HepG2 (cell line): ENCODE results near the gene DIPK1C. TPM values are rescaled to one million over a fixed set of nuclear protein-coding genes. Genes with fewer than 3 reads are reported as not detected.
A peak's percentile ranks its signal among the peaks of the same experiment; 100 is the strongest.

Experiments used
- FOXM1 ChIP-seq: sonication (generic); formaldehyde crosslinking; IDR thresholded peaks from 2 replicates; pipeline ENCODE4 v1.5.0; 2020; ENCODE audit warnings: missing genetic modification reagents
- GATAD1 ChIP-seq: IDR thresholded peaks from 2 replicates; pipeline ENCODE4 v1.6.1; 2016; ENCODE audit warnings: missing genetic modification reagents, missing compliant biosample characterization
- HNRNPL ChIP-seq: fragments of 200-400 bp; formaldehyde crosslinking; IDR thresholded peaks from 2 replicates; pipeline ENCODE4 v1.6.1; 2017; ENCODE audit warnings: mild to moderate bottlenecking, low read depth, low read length
- HNRNPLL ChIP-seq: fragments of 200-400 bp; formaldehyde crosslinking; IDR thresholded peaks from 2 replicates; pipeline ENCODE4 v1.6.1; 2017; ENCODE audit warnings: mild to moderate bottlenecking, low read depth, low read length; ENCODE audit not compliant: poor library complexity, severe bottlenecking
- KDM3A ChIP-seq: IDR thresholded peaks from 2 replicates; pipeline ENCODE4 v1.6.1; 2018; ENCODE audit warnings: low read depth, missing compliant biosample characterization
- MTA3 ChIP-seq: sonication (generic); formaldehyde crosslinking; IDR thresholded peaks from 2 replicates; pipeline ENCODE4 v1.4.0; 2020; ENCODE audit warnings: missing genetic modification reagents
- NCOA1 ChIP-seq: sonication (generic); formaldehyde crosslinking; IDR thresholded peaks from 2 replicates; pipeline ENCODE4 v1.9.0; 2021; ENCODE audit warnings: missing genetic modification reagents
- PTBP1 ChIP-seq: fragments of 200-400 bp; formaldehyde crosslinking; IDR thresholded peaks from 2 replicates; pipeline ENCODE4 v1.6.1; 2018; ENCODE audit warnings: low read length, low read depth; ENCODE audit not compliant: poor library complexity, severe bottlenecking
- ZFP90 ChIP-seq: sonication (generic); formaldehyde crosslinking; IDR thresholded peaks from 2 replicates; pipeline ENCODE4 v1.8.0; 2022; ENCODE audit warnings: missing genetic modification reagents, mild to moderate bottlenecking, inconsistent platforms, borderline replicate concordance
- ZNF331 ChIP-seq: sonication (generic); formaldehyde crosslinking; IDR thresholded peaks from 2 replicates; pipeline ENCODE4 v1.4.0; 2020; ENCODE audit warnings: missing genetic modification reagents
- ZNF772 ChIP-seq: sonication (generic); formaldehyde crosslinking; IDR thresholded peaks from 2 replicates; pipeline ENCODE4 v1.5.0; 2020; ENCODE audit warnings: mild to moderate bottlenecking, missing genetic modification reagents
- polyA plus RNA-seq, 8 experiments: library from polyadenylated mRNA; depleted of rRNA in 3 of 8; stranded (reverse) in 7 of 8; unstranded in 1 of 8; fragments of >200 nt; fragmentation: Illumina TruSeq in 4 of 8; extraction: Trizol in 4 of 8; gene quantifications; 2 replicates each; pipeline versions ENCODE4 v1.2.1 to v1.2.3, GENCODE V29; 2011 to 2016; ENCODE audit warnings: low read depth in 4 of 8, missing spikeins in 1 of 8, mixed read lengths in 1 of 8; ENCODE audit not compliant: insufficient read depth in 1 of 8
- total RNA-seq, 5 experiments: library from RNA; depleted of rRNA; stranded (reverse); fragments of >200 nt; fragmentation: Illumina TruSeq; extraction: Trizol; gene quantifications; 2 replicates each; pipeline ENCODE4 v1.2.3, GENCODE V29; 2016; ENCODE audit warnings: low read depth in 1 of 5
- TF ChIP-seq, protein P1 (sequence below): sonication (generic); formaldehyde crosslinking; IDR thresholded peaks from 2 replicates; pipeline ENCODE4 v1.4.0; 2020; ENCODE audit warnings: missing genetic modification reagents, borderline replicate concordance
- TF ChIP-seq, protein P2 (sequence below): sonication (generic); formaldehyde crosslinking; IDR thresholded peaks from 2 replicates; pipeline ENCODE4 v1.4.0; 2020; ENCODE audit warnings: missing genetic modification reagents
- TF ChIP-seq, protein P3 (sequence below): sonication (generic); formaldehyde crosslinking; IDR thresholded peaks from 2 replicates; pipeline ENCODE4 v1.4.0; 2020; ENCODE audit warnings: low read depth, missing genetic modification reagents
- TF ChIP-seq, protein P4 (sequence below): sonication (generic); formaldehyde crosslinking; IDR thresholded peaks from 2 replicates; pipeline ENCODE4 v1.9.0; 2022; ENCODE audit warnings: low read depth, missing genetic modification reagents
- TF ChIP-seq, protein P5 (sequence below): sonication (generic); formaldehyde crosslinking; IDR thresholded peaks from 2 replicates; pipeline ENCODE4; 2020; ENCODE audit warnings: missing genetic modification reagents, mild to moderate bottlenecking, borderline replicate concordance

Gene DIPK1C
- total and polyA plus RNA-seq, 2 of the 13 experiments (the other 11 are each of a cell fraction or from before 2014, with no cell fraction given) = 1.8 TPM; not detected in 1

DNA sequence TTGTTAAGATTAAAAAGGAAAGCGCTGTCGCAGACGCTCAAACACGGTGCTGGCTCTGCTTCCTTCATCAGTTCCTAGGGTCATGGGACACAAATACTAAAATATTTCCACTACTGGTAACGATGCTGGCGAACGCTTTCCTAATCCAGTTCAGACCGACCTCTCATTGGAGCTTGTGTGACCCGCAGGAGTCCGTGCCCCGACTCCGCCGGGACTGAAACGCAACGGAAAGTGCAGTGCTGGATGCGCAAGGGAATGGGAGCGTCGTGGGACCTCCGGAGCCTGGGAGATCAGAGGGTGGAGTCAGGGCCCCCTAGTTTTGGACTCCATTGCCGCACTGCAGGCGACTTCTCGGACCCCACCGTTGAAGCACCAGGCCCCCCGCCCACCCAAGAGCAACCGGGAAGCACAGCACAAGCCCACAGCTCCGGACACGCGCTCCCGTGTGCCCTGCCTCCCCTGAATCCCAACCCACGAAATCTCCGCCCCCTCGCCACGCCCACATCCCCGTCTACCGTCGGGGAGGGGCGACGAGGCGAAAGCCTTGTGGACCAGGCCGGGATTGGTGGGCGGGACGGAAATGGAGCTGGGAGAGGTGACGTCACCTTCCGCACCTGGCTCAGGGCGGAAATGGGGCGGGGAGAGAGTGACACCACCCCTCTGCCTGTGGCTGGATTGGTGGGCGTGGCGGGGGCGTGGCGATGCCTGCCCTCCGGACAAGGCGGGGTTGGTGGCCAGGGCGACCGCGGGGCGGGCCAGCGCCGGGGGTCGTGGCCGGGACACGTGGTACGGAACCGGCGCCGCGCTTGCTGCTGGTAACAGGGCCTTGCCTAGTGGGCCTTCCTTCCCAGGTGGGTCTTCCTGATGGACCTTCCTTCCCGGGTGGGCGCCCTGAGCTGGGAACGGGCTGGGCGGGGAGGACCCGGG is 38.7 kb upstream of the DIPK1C start, which contains the start of gene CNDP2 (continued):
- TF ChIP-seq HNRNPL (peak; percentile 46; the same call in 1 of the 2 replicates), FOXM1 (no peak), HNRNPLL (peak; percentile 90), ZNF331 (CRISPR knock-in tag) (peak; percentile 13; the same call in 1 of the 2 replicates), GATAD1 (CRISPR knock-in tag) (peak; percentile 60; the same call in 1 of the 2 replicates), MTA3 (CRISPR knock-in tag) (no peak), ZNF772 (CRISPR knock-in tag) (peak; percentile 72; the same call in 1 of the 2 replicates), ZFP90 (peak; percentile 78; the same call in 1 of the 2 replicates), NCOA1 (CRISPR knock-in tag) (no peak), PTBP1 (no peak), KDM3A (CRISPR knock-in tag) (no peak)
- TF ChIP-seq, protein P1, sequence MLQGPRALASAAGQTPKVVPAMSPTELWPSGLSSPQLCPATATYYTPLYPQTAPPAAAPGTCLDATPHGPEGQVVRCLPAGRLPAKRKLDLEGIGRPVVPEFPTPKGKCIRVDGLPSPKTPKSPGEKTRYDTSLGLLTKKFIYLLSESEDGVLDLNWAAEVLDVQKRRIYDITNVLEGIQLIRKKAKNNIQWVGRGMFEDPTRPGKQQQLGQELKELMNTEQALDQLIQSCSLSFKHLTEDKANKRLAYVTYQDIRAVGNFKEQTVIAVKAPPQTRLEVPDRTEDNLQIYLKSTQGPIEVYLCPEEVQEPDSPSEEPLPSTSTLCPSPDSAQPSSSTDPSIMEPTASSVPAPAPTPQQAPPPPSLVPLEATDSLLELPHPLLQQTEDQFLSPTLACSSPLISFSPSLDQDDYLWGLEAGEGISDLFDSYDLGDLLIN (CRISPR knock-in tag) = 0 out of 2 replicates have a peak, but pooled peaks have one; percentile 21
- TF ChIP-seq, protein P2, sequence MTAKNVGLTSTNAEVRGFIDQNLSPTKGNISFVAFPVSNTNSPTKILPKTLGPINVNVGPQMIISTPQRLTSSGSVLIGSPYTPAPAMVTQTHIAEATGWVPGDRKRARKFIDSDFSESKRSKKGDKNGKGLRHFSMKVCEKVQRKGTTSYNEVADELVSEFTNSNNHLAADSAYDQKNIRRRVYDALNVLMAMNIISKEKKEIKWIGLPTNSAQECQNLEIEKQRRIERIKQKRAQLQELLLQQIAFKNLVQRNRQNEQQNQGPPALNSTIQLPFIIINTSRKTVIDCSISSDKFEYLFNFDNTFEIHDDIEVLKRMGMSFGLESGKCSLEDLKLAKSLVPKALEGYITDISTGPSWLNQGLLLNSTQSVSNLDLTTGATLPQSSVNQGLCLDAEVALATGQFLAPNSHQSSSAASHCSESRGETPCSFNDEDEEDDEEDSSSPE (CRISPR knock-in tag) = 0 out of 2 replicates have a peak, but pooled peaks have one; percentile 31
- TF ChIP-seq, protein P3, sequence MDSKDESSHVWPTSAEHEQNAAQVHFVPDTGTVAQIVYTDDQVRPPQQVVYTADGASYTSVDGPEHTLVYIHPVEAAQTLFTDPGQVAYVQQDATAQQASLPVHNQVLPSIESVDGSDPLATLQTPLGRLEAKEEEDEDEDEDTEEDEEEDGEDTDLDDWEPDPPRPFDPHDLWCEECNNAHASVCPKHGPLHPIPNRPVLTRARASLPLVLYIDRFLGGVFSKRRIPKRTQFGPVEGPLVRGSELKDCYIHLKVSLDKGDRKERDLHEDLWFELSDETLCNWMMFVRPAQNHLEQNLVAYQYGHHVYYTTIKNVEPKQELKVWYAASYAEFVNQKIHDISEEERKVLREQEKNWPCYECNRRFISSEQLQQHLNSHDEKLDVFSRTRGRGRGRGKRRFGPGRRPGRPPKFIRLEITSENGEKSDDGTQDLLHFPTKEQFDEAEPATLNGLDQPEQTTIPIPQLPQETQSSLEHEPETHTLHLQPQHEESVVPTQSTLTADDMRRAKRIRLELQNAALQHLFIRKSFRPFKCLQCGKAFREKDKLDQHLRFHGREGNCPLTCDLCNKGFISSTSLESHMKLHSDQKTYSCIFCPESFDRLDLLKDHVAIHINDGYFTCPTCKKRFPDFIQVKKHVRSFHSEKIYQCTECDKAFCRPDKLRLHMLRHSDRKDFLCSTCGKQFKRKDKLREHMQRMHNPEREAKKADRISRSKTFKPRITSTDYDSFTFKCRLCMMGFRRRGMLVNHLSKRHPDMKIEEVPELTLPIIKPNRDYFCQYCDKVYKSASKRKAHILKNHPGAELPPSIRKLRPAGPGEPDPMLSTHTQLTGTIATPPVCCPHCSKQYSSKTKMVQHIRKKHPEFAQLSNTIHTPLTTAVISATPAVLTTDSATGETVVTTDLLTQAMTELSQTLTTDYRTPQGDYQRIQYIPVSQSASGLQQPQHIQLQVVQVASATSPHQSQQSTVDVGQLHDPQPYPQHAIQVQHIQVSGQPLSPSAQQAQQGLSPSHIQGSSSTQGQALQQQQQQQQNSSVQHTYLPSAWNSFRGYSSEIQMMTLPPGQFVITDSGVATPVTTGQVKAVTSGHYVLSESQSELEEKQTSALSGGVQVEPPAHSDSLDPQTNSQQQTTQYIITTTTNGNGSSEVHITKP (CRISPR knock-in tag) = no peak; the same call in 1 of the 2 replicates
- TF ChIP-seq, protein P4, sequence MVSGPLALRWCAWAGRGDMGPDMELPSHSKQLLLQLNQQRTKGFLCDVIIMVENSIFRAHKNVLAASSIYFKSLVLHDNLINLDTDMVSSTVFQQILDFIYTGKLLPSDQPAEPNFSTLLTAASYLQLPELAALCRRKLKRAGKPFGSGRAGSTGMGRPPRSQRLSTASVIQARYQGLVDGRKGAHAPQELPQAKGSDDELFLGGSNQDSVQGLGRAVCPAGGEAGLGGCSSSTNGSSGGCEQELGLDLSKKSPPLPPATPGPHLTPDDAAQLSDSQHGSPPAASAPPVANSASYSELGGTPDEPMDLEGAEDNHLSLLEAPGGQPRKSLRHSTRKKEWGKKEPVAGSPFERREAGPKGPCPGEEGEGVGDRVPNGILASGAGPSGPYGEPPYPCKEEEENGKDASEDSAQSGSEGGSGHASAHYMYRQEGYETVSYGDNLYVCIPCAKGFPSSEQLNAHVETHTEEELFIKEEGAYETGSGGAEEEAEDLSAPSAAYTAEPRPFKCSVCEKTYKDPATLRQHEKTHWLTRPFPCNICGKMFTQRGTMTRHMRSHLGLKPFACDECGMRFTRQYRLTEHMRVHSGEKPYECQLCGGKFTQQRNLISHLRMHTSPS = no peak
- TF ChIP-seq, protein P5, sequence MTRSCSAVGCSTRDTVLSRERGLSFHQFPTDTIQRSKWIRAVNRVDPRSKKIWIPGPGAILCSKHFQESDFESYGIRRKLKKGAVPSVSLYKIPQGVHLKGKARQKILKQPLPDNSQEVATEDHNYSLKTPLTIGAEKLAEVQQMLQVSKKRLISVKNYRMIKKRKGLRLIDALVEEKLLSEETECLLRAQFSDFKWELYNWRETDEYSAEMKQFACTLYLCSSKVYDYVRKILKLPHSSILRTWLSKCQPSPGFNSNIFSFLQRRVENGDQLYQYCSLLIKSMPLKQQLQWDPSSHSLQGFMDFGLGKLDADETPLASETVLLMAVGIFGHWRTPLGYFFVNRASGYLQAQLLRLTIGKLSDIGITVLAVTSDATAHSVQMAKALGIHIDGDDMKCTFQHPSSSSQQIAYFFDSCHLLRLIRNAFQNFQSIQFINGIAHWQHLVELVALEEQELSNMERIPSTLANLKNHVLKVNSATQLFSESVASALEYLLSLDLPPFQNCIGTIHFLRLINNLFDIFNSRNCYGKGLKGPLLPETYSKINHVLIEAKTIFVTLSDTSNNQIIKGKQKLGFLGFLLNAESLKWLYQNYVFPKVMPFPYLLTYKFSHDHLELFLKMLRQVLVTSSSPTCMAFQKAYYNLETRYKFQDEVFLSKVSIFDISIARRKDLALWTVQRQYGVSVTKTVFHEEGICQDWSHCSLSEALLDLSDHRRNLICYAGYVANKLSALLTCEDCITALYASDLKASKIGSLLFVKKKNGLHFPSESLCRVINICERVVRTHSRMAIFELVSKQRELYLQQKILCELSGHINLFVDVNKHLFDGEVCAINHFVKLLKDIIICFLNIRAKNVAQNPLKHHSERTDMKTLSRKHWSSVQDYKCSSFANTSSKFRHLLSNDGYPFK (CRISPR knock-in tag) = peak; percentile 47; the same call in 1 of the 2 replicates
